Mammary epithelial cell (primary cell): ENCODE results near the gene ZCCHC14.

Experiments used
- EZH2 ChIP-seq: IDR thresholded peaks from 2 replicates; pipeline ENCODE4 v1.6.1; 2012; ENCODE audit warnings: low read length, inconsistent platforms, borderline replicate concordance
- TF ChIP-seq, protein P1 (sequence below), 2 donors: IDR thresholded peaks in 1 of 2; conservative IDR thresholded peaks in 1 of 2; 2 replicates each; pipeline ENCODE4 v1.5.1; 2011 to 2012; ENCODE audit warnings: inconsistent platforms in 2 of 2, low read length in 2 of 2, mild to moderate bottlenecking in 2 of 2, control low read depth in 1 of 2, low read depth in 1 of 2; ENCODE audit not compliant: insufficient read depth in 1 of 2; ENCODE audit errors: extremely low read depth in 1 of 2

DNA sequence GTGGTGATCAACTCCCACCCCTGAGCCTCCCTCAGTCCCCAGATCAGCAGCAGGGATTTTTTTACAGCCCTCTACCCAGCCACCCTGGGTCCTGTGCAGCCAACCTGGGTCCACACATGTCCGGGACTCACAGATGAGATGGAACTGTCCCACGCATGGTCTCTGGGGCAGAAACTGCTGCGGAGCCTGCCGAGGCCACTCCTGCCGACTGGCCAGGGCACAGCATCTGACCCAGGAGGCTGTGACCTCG lies 48.0 kb upstream of the ZCCHC14 start:
- no peak for TF ChIP-seq EZH2
- TF ChIP-seq, protein P1, sequence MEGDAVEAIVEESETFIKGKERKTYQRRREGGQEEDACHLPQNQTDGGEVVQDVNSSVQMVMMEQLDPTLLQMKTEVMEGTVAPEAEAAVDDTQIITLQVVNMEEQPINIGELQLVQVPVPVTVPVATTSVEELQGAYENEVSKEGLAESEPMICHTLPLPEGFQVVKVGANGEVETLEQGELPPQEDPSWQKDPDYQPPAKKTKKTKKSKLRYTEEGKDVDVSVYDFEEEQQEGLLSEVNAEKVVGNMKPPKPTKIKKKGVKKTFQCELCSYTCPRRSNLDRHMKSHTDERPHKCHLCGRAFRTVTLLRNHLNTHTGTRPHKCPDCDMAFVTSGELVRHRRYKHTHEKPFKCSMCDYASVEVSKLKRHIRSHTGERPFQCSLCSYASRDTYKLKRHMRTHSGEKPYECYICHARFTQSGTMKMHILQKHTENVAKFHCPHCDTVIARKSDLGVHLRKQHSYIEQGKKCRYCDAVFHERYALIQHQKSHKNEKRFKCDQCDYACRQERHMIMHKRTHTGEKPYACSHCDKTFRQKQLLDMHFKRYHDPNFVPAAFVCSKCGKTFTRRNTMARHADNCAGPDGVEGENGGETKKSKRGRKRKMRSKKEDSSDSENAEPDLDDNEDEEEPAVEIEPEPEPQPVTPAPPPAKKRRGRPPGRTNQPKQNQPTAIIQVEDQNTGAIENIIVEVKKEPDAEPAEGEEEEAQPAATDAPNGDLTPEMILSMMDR (conservative IDR thresholded peaks at IDR 0.05 in 1 of 2, IDR thresholded peaks at IDR 0.05 in 1 of 2; ENCODE audit: extremely low read depth in 1 of 2, insufficient read depth in 1 of 2, low read depth in 1 of 2, low read length in 2 of 2), result no peak
